HEK293 (cell line): ENCODE measurements around the gene NCMAP.

Source experiments
- ZNF138 ChIP-seq: fragments of 450-650 bp; formaldehyde crosslinking; IDR thresholded peaks from 2 replicates; pipeline ENCODE4 v1.5.1; 2016; ENCODE audit warnings: missing biosample characterization, missing genetic modification characterization, borderline replicate concordance
- ZNF16 ChIP-seq: fragments of 450-650 bp; formaldehyde crosslinking; IDR thresholded peaks from 2 replicates; pipeline ENCODE4 v1.5.1; 2016; ENCODE audit warnings: low read depth, missing biosample characterization, missing genetic modification characterization
- ZNF624 ChIP-seq: fragments of 450-650 bp; formaldehyde crosslinking; IDR thresholded peaks from 2 replicates; pipeline ENCODE4 v1.5.1; 2017; ENCODE audit warnings: missing biosample characterization, missing genetic modification characterization

GRCh38 chr1:24507405-24507804 lies 48.5 kb upstream of the NCMAP start:
- TF ChIP-seq ZNF16 (tag by site-specific recombination) (no peak), ZNF624 (tag by site-specific recombination) (no peak), ZNF138 (tag by site-specific recombination) (no peak)
